HG03039 (cell line): ENCODE measurements around the gene DNM3.

Experiments
- ATAC-seq: cut with Tn5 transposase; IDR thresholded peaks from one replicate; pipeline ENCODE4 v1.9.1; 2021; ENCODE audit warnings: mild to moderate bottlenecking, moderate library complexity; ENCODE audit not compliant: unreplicated experiment

DNM3 gene

DNA sequence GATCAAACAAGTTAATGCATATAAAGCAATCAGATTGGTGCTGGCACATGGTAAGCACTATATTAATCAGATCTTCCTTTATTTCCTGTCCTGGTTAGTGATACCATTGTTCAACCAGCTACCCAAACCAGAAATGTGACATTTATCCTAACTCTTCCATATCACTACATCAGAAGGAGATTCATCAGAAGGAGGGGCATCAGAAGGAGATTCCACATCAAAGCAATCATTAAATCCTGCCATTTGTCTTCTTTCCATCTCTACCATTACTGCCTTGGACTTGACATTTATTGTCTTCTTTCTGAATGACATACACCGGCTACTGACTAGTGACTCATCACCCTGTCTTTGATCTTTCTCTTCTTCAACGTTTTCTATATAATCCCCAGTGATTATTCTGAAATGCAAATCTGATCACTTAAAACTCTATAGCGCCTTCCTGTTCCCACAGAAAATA is 75.0 kb downstream of the DNM3 start:
- ATAC-seq = no peak

DNA sequence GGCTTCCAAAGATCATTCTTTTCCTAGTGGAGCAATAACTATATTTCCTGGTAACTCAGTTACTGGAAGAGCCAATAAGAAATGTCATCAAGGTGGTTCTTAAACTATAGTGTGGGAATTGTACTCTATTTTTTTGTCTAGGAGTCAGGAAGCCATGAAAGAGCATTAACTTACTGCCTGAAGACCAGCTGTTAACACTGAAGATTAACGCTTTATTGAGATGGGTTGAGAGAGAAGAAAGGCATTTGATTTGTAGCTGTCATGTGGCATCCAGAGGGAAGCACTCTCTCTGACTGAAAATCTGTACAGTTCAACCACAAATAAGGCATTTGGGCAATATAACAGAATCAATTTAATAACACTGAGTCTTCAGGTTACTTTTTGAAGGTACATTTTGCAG is 76.0 kb downstream of the DNM3 start:
- no peak for ATAC-seq

DNA sequence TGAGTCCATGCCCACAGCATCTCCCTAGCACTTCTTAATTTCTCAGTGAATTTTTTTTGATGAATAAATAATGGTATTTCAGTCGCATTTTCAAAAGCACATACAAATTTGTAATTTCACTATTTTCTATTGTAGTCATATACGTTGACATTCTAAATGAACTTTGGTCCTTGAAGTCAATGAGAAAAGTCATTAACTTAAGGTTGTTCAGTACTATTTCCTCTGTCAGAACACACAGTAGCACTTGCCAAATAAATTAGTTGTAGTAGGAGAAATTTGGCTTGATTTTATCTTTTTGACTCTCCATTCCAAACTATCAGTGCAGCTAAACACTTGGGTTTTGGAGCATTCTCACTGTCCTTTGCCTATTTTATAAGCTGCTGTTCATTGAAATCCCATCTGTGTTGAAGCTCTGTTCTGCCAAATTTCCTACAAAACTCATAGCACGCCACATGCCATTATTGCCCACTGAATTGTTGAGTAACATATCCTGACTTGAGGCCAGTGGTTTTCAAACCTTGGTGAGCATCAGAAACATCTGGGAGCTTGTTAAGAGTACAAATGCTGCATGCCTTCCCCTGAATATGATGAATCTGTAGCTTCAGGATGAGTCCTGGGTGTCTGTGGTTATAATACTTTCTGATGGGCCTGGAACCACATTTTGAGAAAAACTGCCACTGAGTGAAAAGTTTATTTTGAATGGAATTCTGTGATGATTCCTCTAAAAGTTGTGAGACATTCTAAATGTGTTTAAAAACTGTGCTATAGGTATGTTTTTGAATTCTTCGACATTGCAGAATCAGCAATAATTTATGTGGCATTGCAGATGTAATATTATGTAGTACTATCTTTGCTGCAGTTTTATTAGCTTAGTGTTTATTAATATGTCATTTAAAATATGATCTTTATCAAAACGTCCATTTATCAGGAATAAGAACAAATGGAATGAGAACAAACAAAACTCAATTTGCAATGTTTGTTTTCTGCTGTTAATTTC is 78.9 kb downstream of the DNM3 start:
- ATAC-seq = no peak

DNA sequence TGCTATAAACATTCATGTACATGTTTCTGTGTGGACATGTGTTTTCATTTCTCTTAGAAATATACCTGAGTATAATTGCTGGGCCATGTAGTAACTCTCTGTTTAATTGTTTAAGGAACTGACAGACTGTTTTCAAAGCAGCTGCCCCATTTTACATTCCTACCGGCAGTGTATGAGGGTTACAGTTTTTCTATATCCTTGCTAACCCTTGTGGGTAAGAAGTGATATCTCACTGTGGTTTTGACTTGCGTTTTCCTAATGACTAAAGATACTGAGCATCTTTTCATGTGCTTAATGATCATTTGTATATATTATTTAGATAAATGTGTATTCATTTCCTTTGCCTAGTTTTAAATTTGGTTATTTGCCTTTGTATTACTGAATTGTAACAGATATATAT is 81.7 kb downstream of the DNM3 start:
- ATAC-seq = no peak

DNA sequence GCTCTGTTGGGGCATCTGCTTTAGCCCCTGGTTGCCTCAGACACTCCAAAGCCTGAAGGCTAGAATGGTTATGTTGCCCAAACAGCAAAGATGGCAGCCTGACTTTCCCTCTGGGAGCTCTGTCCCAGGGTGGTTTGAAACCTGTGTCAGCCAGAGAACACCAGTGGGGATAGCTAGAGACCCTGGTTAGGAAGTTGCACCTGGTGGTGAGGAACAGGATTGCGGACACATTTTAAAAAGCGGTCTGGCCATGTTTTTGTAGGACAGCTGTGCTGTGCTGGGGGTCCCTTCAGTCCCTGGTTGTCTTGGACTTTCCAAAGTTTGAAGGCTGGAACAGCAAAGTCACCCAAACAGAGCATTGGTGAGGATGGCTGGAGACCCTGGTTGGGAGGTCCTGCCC is 87.8 kb downstream of the DNM3 start:
- no peak for ATAC-seq

GRCh38 chr1:171931752-171932151 is 90.5 kb downstream of the DNM3 start:
- ATAC-seq = no peak

DNA sequence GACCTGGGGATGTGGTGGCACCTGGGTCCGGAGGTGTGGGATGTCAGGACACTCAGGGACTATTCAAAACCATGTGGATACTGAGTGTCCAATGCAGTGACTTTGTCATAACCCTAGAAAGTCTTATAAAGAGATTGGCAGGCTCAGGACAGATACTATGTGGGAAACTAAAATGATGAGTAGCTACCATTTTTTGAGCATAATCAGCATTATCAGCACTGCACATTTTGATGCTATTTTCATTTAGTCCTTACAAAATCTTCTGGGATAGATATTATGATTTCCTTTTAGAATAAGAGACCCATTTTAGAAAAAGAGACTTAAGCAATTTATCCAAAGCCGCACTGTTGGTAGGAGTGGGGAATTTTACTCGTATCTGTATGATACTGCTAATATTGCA is 93.4 kb downstream of the DNM3 start:
- no peak for ATAC-seq

GRCh38 chr1:171935086-171935485 is 93.8 kb downstream of the DNM3 start:
- no peak for ATAC-seq

DNA sequence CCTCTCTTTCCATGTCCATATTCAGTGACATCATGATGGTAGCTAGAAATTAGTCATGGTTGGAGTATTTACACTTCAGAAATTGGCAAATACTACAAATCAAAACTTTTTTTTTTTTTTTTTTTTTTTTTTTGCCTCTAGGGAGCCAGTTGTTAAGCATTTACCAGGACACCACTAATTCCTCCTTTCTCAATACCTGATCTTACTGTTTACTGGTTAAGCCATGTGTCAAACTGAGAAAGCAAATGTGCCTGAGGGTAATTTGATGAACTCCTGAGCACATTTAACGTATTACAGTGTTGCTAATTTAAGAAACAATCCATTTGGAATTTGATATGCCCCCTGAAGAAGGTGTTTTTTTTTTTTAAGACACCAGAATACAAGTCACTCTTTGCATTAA is 94.4 kb downstream of the DNM3 start:
- ATAC-seq = no peak

DNA sequence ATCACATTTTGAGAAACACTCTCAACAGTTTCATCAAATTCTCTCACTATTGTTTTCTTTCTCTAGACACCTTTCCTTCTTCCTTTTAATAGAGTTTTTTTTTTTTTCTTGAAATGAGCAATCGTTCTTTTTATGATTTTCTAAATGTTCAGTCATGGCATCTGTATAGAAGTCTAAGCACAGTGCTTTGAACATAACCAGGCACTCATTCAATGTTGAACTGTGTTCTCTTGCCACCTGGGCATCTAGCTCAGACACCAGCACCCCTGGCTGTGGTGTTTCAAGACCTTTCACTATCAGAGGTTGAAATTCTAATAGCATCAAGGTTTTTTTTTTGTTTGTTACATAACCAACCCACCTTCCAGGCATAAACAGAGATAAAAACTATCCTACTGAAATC is 96.6 kb downstream of the DNM3 start:
- ATAC-seq = no peak

- ATAC-seq = no peak
Measured at GRCh38 chr1:171939740-171940139, 98.4 kb downstream of the DNM3 start.

- no peak for ATAC-seq
Measured at GRCh38 chr1:171940368-171940767, 99.1 kb downstream of the DNM3 start.

- ATAC-seq = no peak
Measured at GRCh38 chr1:171941920-171942319, 100.6 kb downstream of the DNM3 start.

DNA sequence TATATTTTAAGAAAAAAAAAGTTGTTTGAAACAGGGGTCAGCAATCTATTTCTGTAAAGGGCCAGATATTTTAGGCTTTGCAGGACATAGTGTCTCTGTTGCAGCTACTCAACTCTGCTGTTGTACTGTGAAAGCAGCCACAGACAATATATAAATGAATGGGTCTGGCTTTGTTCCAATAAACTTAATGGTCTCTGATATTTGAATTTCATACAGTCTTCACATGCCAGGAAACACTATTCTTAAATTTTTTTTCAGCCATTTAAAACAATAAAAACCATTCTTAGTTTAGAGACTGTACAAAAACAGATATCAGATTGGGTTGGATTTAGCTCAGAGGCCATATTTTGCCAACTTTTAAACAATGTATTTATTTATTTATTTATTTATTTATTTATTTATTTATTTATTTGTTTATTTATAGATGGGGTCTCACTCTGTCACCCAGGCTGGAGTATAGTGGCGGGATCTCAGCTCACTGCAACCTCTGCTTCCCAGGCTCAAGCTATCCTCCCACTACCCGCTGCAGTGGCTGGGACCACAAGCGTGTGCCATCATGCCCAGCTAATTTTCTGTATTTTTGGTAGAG is 102.8 kb downstream of the DNM3 start:
- no peak for ATAC-seq

GRCh38 chr1:171948511-171948910 is 107.2 kb downstream of the DNM3 start:
- no peak for ATAC-seq

DNA sequence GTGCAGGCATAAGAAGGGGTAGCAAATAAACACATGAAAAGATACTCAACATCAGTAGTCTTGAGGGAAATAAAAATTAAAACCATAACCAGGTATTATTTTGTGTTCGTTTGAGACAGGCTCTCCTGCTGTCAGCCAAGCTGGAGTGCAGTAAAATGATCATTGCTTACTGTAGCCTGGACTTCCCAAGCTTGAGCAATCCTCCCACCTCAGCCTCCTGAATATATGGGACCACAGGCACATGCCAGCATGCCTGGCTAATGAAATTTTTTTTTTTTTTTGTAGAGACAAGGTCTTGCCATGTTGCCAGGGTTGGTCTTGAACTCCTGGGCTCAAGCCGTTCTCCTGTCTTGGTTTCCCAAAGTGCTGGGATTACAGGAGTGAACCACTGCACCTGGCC is 108.0 kb downstream of the DNM3 start:
- ATAC-seq = no peak

GRCh38 chr1:171953835-171954234 is 112.5 kb downstream of the DNM3 start:
- ATAC-seq = no peak

DNA sequence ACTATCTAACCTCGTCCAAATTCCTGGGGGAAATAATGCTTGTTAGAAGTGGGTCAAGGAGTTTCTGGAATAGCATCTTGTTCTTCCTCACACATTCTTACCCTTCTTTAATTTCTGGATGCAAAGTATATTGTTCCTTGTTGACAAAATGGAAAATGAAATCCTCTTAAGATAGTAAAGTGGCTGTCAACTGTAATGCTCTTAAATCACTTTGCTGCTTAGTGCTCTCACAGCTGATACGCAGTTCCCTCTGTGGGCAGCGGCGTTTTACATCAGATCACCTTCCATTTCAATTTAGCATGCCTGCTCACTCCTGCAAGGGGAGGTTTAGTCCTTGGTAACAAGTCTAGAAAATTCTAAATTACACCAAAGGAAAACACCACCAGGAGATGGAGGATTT is 113.1 kb downstream of the DNM3 start:
- ATAC-seq = no peak

GRCh38 chr1:171961861-171962260 is 120.6 kb downstream of the DNM3 start:
- ATAC-seq = no peak

GRCh38 chr1:171963762-171964161 is 122.5 kb downstream of the DNM3 start:
- ATAC-seq = no peak

DNA sequence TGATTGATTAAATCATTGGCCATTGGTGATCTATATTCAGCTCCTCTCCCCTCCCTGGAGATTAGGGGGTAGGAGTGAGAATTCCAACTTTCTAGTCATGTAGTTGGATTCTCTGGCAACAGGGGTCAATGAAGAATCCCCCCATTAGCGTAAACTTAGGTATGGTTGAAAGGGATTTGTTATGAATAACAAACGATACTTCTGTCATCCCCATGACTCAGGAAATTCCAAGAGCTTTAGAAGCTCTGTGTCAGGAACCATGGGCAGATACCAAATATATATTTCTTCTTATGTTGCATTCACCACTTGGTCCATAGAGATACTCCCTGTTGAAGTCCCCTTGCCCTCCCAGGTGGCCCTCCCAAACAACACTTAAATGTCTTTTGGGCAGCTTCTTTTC is 124.5 kb downstream of the DNM3 start:
- no peak for ATAC-seq
